Astrocyte (in vitro differentiated cells and primary cell): ENCODE data around the gene MEI4.

Experiments used
- EZH2 ChIP-seq: IDR thresholded peaks from 2 replicates; pipeline ENCODE4 v1.6.1; 2012; ENCODE audit warnings: mild to moderate bottlenecking, low read length, inconsistent platforms; ENCODE audit not compliant: insufficient read depth
- TF ChIP-seq, protein P1 (sequence below): IDR thresholded peaks from 2 replicates; pipeline ENCODE4 v1.5.1; 2011; ENCODE audit warnings: low read depth, mild to moderate bottlenecking, inconsistent platforms, low read length, moderate library complexity; ENCODE audit not compliant: insufficient read depth

DNA sequence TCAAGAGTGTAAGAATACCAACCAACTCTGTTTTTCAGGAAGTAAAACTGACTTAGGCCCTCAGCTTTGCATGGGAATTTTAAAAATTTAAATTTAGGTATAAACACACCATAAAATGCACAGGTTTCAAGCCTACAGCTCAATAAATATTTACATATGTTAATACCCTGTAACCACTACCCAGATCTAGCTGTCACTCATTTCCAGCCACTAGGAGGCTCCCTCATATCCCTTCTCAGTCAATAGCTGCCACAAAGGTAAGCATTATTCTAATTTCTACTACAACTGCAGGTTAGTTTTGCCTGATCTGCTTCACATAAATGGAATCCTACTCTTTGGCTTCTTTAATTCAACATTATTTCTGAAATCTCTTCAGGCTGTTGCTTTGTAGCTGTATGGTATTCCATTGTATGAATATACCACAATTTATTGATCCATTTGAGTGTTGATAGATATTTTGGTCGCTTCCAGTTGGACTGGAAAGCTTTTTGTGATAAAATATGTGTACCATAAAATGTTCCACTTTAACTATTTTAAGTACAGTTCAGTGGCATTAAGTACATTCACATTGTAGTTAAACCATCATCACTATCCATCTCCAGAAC, 32.5 kb upstream of the MEI4 start:
- TF ChIP-seq, protein P1, sequence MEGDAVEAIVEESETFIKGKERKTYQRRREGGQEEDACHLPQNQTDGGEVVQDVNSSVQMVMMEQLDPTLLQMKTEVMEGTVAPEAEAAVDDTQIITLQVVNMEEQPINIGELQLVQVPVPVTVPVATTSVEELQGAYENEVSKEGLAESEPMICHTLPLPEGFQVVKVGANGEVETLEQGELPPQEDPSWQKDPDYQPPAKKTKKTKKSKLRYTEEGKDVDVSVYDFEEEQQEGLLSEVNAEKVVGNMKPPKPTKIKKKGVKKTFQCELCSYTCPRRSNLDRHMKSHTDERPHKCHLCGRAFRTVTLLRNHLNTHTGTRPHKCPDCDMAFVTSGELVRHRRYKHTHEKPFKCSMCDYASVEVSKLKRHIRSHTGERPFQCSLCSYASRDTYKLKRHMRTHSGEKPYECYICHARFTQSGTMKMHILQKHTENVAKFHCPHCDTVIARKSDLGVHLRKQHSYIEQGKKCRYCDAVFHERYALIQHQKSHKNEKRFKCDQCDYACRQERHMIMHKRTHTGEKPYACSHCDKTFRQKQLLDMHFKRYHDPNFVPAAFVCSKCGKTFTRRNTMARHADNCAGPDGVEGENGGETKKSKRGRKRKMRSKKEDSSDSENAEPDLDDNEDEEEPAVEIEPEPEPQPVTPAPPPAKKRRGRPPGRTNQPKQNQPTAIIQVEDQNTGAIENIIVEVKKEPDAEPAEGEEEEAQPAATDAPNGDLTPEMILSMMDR = peak; percentile 60
- TF ChIP-seq EZH2 = no peak
